PC-9 (cell line): ENCODE measurements around the gene PRKAA2.

Experiments
- CTCF ChIP-seq: fragments of 200-600 bp; sonication (generic); conservative IDR thresholded peaks from 2 replicates; pipeline ENCODE4 v1.6.1; 2017; ENCODE audit warnings: mixed run types, antibody characterized with exemption, mild to moderate bottlenecking, moderate library complexity
- EZH2 ChIP-seq: fragments of 200-600 bp; sonication (generic); IDR thresholded peaks from 2 replicates; pipeline ENCODE4 v1.8.0; 2017; ENCODE audit warnings: antibody characterized with exemption, low read depth

- TF ChIP-seq CTCF (no peak), EZH2 (no peak)
Measured at GRCh38 chr1:56686169-56686568, 41.1 kb downstream of the PRKAA2 start.
